Hematopoietic multipotent progenitor cell treated with erythropoietin and hydrocortisone succinate and interleukin-3 and kit ligand, for 6 days (in vitro differentiated cells): ENCODE results near the gene HEBP1.
"Not testable (repeated sequence)": the region's sequence is repeated elsewhere in the genome, so short reads cannot be mapped to it uniquely, and the experiment has no call there.

ENCODE experiments used
- DNase-seq: peaks from one replicate; pipeline ENCODE4 v3.0.0-alpha.2; 2015

The HEBP1 gene

GRCh38 chr12:12999959-13000615, at the start of gene HEBP1:
HEBP1 (minus strand) TSS chr12:13000265; CDS start chr12:13000114, 151 bp downstream.
- DNase-seq, result peak; percentile 96

GRCh38 chr12:13049816-13050215, 49.8 kb upstream of the HEBP1 start:
- no peak for DNase-seq

GRCh38 chr12:13046964-13047363, 46.9 kb upstream of the HEBP1 start:
- no peak for DNase-seq

GRCh38 chr12:13045816-13046215, 45.8 kb upstream of the HEBP1 start:
- no peak for DNase-seq

GRCh38 chr12:13044906-13045299, 44.8 kb upstream of the HEBP1 start:
- DNase-seq, result no peak

- DNase-seq, result peak; percentile 84
These were observed 44.2 kb upstream of the HEBP1 start, which contains the start of gene FAM234B for GRCh38 chr12:13044002-13044905. FAM234B (plus strand) TSS chr12:13044381; CDS start chr12:13044404, 23 bp downstream.

- no peak for DNase-seq
These were observed 42.7 kb upstream of the HEBP1 start for GRCh38 chr12:13042666-13043230.

- DNase-seq, result no peak
These were observed 41.2 kb upstream of the HEBP1 start for GRCh38 chr12:13041224-13041623.

- DNase-seq, result no peak
These were observed 39.4 kb upstream of the HEBP1 start for GRCh38 chr12:13039328-13039956.

GRCh38 chr12:13038491-13039161, 38.6 kb upstream of the HEBP1 start:
- DNase-seq, result no peak

GRCh38 chr12:13036881-13037280, 36.8 kb upstream of the HEBP1 start:
- no peak for DNase-seq

- not testable (repeated sequence) for DNase-seq
These were observed 35.3 kb upstream of the HEBP1 start for GRCh38 chr12:13035335-13035734.

- DNase-seq, result no peak
These were observed 33.4 kb upstream of the HEBP1 start for GRCh38 chr12:13033476-13033875.

- no peak for DNase-seq
These were observed 32.1 kb upstream of the HEBP1 start for GRCh38 chr12:13032164-13032563.

- DNase-seq, result no peak
These were observed 30.7 kb upstream of the HEBP1 start for GRCh38 chr12:13030541-13031291.

- peak; percentile 39 for DNase-seq
These were observed 28.9 kb upstream of the HEBP1 start for GRCh38 chr12:13028825-13029570.

GRCh38 chr12:13027508-13027907, 27.4 kb upstream of the HEBP1 start:
- DNase-seq, result no peak

- DNase-seq, result peak; percentile 85
These were observed 27.0 kb upstream of the HEBP1 start for GRCh38 chr12:13027032-13027431.

- no peak for DNase-seq
These were observed 26.2 kb upstream of the HEBP1 start for GRCh38 chr12:13026286-13026685.

- DNase-seq, result no peak
These were observed 24.5 kb upstream of the HEBP1 start for GRCh38 chr12:13024531-13024916.
